Activated T-cell treated with anti-CD3 and anti-CD28 coated beads for 4 hours (primary cell): ENCODE results near the gene NUMBL.
A peak's percentile ranks its signal among the peaks of the same experiment; 100 is the strongest.
"Not testable (repeated sequence)": the region's sequence is repeated elsewhere in the genome, so short reads cannot be mapped to it uniquely, and the experiment has no call there.

Experiments used
- DNase-seq: peaks from one replicate; pipeline ENCODE4 v3.0.0-alpha.2; 2020

The NUMBL gene

DNA sequence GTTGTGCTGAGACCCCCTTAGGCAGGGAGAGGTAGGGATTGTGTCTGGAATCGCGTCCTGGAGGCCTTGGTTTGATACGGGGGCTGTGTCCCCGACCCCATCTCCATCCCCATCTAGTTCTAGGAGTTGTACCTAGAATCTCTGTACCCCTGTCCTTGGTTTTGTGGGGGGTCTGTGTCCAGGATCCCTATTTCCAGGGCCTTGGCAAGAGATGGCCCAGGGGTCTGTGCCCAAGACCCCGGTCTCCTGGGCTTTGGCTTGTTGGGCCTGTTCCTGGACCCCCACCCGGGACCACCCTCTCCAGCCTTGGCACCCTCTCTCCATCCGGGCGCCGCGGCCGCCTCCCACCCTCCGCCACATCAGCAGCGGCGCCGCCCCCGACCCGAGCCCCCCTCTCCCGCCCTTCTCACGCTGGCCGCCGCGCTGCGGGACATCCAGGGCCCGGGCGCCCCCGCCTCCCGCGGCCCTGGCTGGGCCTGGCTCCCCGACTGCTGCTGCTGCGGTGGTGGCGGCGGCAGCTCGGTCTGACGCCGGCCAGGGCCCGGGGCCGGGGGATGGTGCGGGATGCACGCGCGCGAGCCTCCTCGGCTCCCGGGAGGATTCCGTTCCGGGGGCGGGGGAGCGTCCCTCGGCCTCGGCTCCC lies at the start of gene NUMBL:
TSS of gene NUMBL (minus strand) at position 602 of the 643 bp plus-strand sequence. CDS start at position 434, 168 bp downstream.
- no peak for DNase-seq

DNA sequence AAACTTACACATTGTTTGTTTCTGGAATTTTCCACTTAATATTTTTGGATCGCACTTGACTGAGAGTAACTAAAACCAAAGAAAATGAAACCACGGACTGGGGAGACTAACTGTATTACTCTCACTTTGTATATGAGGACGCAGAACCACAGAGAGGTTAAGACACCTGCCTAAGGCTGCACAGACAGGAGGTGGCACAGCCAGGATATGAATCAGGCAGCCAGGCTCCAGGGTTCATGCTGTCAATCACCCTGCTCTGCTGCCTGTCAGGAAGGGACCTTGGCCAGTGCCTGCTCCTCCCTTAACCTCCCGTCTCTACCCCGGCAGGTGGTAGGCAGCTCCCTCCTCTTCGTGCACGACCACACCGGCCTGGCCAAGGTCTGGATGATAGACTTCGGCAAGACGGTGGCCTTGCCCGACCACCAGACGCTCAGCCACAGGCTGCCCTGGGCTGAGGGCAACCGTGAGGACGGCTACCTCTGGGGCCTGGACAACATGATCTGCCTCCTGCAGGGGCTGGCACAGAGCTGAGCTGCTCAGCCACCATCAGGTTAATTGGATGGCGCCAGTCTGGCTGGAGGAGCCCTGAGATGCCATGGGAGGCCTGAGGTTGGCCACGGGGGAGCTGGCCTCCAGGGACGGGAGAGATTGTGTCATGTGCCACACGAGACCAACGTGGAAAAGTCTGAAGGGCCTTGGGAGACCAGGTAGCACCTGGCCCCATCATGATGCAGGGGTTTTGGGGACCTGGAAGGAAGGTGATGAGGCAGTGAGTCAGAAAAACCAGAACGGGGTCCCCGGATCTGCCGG lies 48.8 kb upstream of the NUMBL start:
- DNase-seq, result no peak

DNA sequence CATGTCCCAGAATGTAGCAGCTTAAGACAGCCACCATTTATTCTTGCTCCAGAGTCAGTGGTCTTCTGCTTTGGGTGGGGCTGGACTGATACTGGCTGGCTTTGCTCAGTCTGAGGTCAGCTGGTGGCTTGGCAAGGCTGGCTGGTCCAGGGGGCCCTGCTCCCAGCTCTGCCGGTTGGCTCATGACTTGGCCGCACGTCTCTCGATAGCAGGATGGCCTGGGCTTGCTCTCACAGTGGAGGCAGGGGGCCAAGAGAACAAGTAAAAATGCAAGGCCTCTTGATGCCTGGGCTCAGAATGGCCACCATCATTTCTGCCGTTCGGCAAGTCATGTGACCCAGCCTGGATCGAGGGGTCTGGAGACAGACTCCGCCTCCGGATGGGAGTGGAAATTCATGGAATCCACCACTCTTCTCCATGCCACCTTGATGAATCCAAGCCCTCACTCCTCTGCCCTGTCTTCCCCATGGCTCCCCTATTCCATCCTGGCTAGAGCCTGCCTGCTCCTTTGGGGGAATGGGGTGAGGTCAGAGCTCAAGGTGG lies 46.7 kb upstream of the NUMBL start:
- DNase-seq, result no peak

DNA sequence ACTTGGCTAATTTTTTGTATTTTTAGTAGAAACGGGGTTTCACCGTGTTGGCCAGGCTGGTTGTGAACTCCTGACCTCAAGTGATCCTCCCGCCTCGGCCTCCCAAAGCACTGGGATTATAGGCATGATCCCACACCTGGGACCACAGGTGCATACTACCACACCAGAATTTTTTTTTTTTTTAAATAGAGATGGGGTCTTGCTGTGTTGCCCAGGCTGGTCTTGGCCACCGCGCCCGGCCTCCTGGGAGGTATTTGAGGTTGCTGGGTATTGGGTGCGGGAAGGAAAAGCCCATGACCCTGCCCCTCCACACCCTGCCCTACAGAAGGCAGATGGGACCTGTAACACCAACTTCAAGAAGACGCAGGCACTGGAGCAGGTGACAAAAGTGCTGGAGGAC lies 46.2 kb upstream of the NUMBL start:
- no peak for DNase-seq

DNA sequence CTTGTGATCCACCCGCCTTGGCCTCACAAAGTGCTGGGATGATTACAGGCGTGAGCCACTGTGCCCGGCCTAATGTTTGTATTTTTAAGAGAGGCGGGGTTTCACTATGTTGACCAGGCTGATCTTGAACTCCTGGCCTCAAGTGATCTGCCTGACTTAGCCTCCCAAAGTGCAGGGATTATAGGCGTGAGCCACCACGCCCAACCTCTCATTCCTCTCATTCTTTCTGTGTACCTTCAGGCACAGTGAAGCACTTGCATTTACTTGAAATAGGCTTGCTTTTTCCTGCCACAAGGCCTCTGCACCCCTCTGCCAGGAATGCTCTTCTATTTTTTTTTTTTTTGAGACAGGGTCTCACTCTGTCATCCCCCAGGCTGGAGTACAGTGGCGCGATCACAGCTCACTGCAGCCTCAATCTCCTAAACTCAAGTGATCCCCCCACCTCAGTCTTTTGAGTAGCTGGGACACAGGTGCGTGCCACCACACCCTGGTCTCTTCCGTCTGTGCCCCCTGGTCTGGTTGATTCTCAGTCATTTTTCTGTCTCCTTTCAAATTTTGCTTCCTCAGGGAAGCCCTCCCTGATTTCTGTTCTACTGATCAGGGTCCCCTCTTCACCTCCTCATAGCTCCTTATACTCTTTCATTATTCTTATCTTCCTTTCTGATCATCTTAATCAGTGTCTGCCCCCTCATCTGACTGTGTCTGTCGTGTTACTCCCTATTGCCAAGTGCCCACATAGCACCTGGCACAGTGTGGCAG lies 44.7 kb upstream of the NUMBL start:
- DNase-seq, result no peak

DNA sequence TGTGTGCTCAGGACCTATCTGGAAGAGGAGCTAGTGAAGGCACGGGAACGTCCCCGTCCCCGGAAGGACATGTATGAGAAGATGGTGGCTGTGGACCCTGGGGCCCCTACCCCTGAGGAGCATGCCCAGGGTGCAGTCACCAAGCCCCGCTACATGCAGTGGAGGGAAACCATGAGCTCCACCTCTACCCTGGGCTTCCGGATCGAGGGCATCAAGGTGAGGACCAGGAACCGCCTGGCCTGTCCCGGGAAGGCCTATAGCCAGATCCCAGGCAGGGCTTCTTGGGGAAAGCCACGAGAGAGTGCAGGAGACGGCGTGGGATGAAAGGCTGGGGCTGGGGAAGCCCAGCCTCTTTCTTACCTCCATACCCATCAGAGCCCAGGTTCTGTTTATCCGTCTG lies 42.7 kb upstream of the NUMBL start:
- no peak for DNase-seq

DNA sequence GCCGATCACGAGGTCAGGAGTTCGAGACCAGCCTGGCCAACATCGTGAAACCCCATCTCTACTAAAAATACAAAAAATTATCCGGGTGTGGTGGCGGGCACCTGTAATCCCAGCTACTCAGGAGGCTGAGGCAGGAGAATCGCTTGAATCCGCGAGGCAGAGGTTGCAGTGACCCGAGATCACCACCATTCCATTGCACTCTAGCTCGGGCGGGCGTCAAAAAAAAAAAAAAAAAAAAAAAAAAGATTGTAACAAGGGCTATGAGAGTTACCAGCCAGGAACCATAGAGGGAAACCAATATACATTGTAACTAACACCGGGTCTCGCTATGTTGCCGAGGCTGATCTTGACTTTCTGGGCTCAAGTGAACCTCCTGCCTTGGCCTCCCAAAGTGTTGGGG lies 41.9 kb upstream of the NUMBL start:
- not testable (repeated sequence) for DNase-seq

DNA sequence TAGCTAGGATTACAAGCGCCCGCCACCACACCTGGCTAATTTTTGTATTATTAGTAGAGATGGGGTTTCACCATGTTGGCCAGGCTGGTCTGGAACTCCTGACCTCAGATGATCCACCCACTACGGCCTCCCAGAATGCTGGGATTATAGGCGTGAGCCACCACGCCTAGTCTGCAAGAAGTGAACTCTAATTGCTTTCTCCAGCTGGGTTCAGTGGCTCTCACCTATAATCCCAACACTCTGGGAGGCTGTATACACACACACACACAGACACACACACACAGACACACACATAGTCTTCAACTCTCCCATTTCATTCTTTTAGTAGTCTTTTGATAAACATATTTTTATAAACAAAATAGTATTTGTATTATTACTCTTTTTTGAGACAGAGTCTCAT lies 39.6 kb upstream of the NUMBL start:
- not testable (repeated sequence) for DNase-seq

DNA sequence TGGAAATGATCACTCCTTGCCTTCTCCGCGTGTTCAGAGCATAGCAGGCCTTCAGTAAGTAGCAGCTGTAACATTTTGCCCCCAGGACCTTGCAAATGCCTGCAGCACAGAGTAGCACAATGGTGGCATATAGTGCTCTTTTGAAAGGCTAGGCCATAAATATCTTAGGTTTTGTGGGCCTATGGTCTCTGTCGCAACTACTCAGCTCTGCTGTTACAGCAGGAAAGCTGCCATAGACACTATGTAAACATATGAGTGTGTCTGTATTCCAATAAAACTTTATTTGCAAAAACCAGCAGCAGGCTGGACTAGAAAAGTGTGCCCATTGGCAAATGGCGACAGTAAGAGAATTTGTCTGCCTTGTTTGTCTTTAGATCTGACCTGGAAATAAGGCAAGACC lies 35.8 kb upstream of the NUMBL start:
- no peak for DNase-seq

DNA sequence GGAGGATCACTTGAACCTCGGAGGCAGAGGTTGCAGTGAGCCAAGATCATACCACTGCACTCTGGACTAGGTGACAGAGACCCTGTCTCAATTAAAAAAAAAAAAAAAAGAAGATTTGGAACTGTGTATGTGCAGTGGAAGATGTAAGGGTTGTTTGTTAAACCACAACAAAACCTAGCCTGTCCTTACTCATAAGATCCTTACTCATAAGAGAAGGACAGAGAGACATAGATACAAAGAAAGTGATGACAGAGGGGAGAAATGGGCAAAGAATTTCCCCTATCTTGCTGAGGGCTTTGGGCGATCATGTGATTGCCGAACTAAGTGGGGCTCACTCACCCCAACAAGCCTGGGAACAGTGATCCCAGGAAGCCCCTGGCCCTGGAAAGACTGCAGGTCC lies 34.4 kb upstream of the NUMBL start:
- DNase-seq, result no peak

DNA sequence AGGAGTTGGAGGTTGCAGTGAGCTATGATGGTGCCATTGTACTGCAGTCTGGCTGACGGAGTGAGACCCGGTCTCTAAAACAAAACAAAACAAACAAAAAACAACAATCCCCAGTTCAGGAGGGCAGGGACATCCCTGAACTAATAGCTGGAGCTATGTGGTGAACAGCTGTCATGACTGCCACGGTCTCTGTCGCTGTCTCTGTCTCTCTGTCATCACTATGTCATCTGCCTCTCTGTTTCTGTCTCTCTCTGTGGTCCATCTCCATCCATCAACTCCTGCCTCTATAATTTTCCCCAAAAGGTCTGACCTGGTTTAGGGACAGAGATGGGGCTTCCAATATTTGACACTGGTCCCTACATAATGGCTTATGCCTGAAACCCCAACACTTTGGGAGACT lies 33.9 kb upstream of the NUMBL start:
- no peak for DNase-seq

DNA sequence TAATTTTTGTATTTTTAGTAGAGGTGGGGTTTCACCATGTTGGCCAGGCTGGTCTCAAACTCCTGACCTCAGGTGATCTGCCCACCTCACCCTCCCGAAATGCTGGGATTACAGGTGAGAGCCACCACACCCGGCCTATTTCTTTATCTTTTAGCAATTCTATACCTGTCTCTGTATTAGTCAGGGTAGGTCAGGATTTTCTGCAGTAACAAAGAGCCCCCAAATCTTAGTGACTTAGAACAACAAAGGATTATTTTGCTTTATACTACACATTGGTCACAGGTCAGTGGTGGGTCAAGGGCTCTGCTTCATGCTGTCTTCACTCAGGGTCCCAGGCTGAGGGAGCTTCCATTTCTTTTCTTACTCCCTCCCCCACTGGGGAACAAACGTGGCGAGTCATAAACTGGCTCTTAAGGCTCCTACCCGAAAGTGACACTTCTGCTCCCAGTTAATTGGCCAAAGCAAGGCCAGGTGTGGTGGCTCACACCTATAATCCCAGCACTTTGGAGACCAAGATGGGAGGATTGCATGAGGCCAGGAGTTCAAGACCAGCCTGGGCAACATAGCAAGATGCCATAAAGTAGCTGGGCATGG lies 33.3 kb upstream of the NUMBL start:
- DNase-seq, result no peak

DNA sequence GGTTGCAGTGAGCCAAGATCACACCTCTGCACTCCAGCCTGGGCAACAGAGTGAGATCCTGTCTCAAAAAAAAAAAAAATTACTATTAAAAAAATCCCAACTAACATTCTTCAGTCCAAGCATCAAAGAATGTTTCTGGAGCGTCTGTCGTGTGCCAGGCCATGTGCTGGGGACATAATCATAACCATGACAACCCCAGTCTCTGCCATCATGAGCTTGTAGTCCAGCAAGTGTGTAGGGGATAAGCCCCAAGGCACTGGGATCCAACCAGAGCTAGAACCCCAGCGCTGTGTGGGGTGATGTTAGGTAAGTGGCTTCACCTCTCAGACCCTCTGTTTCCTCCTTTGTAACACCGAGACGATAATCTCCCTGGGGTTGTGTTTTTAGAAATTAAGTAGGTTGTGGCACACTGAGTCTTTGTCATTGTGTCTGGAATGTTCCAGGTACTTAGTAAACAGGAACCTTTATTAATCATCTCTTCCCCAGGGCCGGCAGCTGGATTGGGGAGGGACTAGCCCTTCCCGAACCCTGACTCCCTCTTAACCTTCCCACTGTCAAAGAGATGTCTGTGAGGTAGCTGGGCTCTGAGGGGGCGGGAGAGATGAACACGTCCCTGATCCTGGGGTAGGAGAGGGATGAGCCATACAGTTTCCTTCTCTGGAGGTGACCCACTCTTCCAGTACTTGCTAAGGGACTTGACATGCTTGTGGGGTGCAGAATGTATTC lies 31.6 kb upstream of the NUMBL start:
- no peak for DNase-seq

DNA sequence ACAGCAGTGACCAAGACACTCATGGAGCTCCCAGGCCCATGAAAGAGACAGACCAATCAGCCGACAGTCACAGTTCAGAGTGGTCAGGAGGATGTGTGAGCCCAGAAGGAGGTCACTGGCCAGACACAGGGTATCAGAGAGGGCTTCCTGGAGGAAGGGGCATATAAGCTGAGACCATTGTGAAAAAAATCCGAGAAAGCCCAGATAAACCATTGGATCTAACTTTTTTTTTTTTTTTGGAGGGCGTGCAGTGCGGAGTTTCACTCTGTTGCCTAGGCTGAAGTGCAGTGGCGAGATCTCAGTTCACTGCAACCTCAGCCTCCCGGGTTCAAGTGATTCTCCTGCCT lies 30.7 kb upstream of the NUMBL start:
- DNase-seq, result no peak

DNA sequence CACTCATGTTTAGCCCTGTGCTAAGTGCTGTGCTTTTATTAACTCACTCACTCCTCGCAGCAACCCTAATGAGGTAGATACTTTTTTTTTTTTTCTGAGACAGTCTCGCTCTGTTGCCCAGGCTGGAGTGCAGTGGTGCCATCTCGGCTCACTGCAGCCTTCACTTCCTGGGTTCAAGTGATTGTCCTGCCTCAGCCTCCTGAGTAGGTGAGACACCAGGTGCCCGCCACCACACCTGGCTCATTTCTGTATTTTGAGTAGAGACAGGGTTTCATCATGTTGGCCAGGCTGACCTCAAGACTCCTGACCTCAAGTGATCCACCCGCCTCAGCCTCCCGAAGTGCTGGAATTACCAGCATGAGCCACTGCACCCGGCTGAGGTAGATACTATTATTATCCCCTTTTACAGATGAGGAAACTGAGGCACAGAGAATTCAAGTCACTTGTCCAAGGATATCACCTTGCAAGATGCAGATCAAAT lies 29.0 kb upstream of the NUMBL start:
- no peak for DNase-seq

DNA sequence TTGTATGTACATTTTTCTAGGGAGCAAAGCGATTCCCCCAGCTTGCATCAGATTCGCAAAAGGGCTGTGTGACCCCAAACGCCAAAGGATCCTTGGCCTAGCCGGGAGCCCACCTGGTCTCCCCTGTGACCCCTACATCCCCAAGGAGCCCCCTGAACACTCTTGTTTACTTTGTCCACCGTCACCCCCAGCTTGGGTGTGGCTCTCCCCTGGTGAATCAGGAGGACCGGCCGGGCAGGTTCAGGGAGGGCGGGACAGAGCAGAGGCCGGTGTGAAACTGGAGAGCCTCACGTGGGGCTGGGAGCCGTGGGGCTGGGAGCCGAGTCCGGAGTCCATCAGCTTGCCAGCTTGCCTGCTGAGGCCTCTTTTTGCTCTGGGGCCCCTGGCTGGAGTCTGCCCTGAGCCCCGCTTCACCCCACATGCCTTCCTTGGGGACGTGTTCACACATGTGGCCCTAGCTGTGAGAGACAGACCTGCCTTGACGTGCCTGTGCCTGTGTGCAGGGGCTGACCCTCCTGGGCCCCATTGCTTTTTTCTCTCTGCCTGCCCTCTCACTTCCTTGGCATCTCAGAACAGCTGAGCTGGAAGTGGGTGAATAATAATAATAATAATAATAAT lies 28.4 kb upstream of the NUMBL start:
- no peak for DNase-seq

DNA sequence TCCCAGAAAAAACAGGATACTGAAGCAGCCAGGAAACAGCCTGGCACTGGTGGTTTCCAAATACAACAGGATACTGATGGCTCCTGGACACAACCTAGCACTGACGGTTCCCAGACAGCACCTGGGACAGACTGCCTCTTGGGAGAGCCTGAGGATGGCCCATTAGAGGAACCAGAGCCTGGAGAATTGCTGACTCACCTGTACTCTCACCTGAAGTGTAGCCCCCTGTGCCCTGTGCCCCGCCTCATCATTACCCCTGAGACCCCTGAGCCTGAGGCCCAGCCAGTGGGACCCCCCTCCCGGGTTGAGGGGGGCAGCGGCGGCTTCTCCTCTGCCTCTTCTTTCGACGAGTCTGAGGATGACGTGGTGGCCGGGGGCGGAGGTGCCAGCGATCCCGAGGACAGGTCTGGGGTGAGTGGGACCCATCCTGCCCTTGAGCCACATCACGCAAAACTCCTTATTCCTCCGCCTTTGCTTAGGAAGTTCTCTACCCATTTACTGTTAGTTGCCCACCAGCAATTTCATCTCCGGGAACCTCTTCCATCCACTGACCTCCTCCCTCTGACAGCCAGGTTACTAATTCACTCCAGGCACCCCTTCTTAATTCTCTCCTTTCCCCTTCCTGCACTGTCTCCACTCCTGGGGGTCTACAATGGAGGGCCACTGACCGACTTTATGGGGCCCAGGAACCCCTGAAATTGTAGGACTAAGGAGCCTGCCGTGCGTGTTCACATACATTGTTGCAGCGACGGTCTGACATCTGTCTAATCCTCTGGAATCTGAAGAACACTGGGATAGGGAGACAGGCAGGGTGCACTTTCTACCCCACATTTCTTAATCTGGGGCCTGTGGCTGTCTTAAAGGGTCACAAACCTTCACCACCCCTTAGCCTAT lies 27.7 kb upstream of the NUMBL start:
- peak; percentile 2 for DNase-seq

DNA sequence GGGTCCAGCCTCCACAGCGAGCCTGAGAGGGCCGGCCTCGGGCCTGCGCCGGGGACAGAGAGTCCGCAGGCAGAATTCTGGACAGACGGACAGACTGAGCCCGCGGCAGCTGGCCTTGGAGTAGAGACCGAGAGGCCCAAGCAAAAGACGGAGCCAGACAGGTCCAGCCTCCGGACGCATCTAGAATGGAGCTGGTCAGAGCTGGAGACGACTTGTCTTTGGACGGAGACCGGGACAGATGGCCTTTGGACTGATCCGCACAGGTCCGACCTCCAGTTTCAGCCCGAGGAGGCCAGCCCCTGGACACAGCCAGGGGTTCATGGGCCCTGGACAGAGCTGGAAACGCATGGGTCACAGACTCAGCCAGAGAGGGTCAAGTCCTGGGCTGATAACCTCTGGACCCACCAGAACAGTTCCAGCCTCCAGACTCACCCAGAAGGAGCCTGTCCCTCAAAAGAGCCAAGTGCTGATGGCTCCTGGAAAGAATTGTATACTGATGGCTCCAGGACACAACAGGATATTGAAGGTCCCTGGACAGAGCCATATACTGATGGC lies 27.0 kb upstream of the NUMBL start:
- DNase-seq, result no peak

DNA sequence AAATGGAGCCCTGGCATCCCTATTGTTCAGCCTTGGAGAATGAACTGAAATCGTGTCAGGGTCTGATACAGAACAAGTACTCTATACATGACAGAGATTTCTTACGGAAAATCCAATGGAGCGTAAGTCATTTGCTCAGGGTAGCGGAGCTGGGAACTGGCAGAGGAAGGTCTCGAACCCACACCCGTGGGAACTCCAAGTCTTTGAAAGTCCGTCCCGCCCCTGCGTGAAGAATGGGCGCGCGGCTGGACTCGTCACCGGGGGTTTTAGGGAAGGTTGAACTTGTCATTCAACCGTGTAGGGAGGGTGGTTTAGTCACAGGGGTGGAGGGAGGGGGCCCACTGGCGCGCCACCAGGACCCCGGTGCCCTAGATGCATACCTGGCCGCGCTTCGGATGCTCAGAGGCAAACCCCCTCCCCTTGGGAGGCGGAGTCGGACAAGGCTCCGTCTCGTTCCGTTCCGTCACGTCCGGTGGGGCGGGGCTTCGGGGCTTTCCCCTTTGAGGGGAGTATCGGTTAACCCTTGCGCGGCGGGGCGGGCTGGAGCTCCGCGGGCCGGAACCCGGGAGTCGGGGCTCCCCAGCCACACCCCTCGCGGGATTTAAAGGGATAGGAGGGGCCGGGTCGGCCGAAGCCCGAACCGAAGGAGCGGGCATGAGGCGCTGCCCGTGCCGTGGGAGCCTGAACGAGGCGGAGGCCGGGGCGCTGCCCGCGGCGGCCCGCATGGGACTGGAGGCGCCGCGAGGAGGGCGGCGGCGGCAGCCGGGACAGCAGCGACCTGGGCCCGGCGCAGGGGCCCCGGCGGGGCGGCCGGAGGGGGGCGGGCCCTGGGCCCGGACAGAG lies 26.3 kb upstream of the NUMBL start, which contains the start of the genes COQ8B and ITPKC:
TSS of gene COQ8B (minus strand) at position 405 of the 843 bp plus-strand sequence. CDS start 2,254 bp downstream, outside the sequence.
TSS of gene ITPKC (plus strand) at position 631 of the 843 bp plus-strand sequence. CDS start at position 655, 24 bp downstream.
- DNase-seq, result peak; percentile 100
